ENCODE data around the gene GPR161.
A peak's percentile ranks its signal among the peaks of the same experiment; 100 is the strongest.
"Not testable (repeated sequence)": the region's sequence is repeated elsewhere in the genome, so short reads cannot be mapped to it uniquely, and the experiment has no call there.

GPR161 gene

GRCh38 chr1:168084396-168085231 lies 52.1 kb downstream of the GPR161 start:
- DNase-seq, result no peak

GRCh38 chr1:168083456-168084325 lies 53.0 kb downstream of the GPR161 start:
- DNase-seq, result no peak

GRCh38 chr1:168082008-168082876 lies 54.5 kb downstream of the GPR161 start:
- peak; percentile 60 for DNase-seq

- no peak for DNase-seq
These were observed 55.2 kb downstream of the GPR161 start for GRCh38 chr1:168081373-168082007.

DNA sequence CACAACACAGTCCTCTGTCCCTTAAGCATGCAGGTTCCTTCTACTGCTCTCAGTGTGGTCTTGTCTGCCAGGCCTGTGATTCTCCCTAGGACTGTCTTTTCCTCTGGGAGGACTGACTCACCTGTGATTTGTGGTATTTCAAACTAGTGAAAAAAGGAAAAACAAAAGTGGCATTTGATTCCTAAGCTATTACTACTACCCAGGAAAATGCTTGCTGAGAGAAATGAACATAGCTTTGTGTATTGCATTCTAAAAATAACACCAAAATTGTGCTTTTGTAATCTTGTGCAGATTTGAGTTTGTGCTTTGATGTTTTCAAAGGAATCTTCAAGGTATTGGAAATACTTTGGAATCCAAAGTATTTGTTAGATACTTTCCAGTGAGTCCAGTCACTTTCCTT lies 57.0 kb downstream of the GPR161 start:
- DNase-seq, result no peak

GRCh38 chr1:168069384-168069783 lies 67.3 kb downstream of the GPR161 start:
- no peak for DNase-seq

DNA sequence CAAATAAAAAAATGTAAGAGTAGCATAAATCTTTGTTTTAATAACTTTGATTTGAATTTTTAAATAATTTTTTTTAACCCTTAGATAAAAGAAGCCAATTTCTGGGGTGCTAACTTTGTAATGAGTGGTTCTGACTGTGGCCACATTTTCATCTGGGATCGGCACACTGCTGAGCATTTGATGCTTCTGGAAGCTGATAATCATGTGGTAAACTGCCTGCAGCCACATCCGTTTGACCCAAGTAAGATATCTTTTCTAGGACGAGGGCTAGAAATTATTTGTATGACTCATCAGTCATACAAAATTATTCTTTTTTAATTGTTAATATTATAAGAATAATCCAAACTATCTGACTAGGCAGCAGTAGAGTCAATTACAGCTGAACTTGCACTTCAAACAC lies 71.2 kb downstream of the GPR161 start:
- no peak for DNase-seq

- no peak for DNase-seq
These were observed 72.5 kb downstream of the GPR161 start for GRCh38 chr1:168064216-168064615.

DNA sequence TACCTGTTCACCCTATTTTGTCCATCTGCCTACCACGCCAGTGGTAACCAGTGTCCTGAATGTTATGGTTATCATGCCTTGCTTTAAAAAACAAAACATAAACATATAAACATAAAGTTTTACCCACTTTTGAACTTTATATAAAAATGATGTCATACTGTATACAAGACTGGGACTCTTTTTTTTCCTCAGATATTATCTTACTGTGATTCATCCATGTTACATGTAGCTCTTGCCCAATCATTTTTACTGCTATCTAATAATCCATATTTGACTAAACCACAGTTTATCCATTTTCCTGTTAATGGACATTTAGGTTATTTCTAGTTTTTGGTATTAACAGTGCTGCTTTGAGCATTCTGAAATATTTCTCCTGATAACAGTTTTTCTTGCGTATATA lies 78.8 kb downstream of the GPR161 start:
- DNase-seq, result no peak

DNA sequence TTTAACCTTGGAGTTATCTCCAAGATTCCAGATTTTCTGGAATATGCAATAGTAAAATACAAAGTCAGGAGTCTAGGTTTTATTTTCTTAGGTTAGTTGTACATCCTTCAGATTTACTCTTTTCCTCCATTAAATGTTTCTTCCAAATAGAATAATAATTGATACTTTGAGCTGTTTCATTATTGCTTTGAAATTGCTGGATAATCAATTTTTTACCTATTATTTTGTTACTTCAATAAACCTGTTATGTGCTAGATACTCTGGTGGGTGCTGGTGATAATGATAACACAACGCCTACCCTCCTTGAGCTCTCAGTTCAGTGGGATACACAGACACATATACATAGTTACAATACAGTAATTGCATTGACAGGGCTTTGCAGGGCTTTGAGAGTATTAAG lies 79.4 kb downstream of the GPR161 start:
- no peak for DNase-seq

- DNase-seq, result not testable (repeated sequence)
These were observed 80.6 kb downstream of the GPR161 start for GRCh38 chr1:168056152-168056551.

DNA sequence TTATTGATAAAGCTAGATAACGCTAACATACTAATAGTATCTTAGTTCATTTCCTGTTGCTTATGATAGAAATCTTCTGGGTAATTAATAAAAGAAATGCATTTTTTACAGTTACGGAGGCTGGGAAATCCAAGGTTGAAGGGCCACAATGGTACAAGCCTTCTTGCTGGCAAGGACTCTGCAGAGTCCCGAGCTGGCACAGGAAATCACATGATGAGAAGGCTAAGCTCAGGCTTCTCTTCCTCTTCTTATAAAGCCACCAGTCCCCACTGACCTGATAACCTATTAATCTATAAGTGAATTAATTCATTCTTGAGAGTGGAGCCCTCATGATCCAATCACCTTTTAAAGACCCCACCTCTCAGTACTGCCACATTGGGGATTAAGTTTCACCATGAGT lies 82.6 kb downstream of the GPR161 start:
- DNase-seq, result no peak

- DNase-seq, result no peak
These were observed 83.0 kb downstream of the GPR161 start for GRCh38 chr1:168053681-168054080.

- no peak for DNase-seq
These were observed 85.8 kb downstream of the GPR161 start for GRCh38 chr1:168050880-168051279.

GRCh38 chr1:168050307-168050706 lies 86.4 kb downstream of the GPR161 start:
- DNase-seq, result no peak

GRCh38 chr1:168045311-168045710 lies 91.4 kb downstream of the GPR161 start:
- no peak for DNase-seq

DNA sequence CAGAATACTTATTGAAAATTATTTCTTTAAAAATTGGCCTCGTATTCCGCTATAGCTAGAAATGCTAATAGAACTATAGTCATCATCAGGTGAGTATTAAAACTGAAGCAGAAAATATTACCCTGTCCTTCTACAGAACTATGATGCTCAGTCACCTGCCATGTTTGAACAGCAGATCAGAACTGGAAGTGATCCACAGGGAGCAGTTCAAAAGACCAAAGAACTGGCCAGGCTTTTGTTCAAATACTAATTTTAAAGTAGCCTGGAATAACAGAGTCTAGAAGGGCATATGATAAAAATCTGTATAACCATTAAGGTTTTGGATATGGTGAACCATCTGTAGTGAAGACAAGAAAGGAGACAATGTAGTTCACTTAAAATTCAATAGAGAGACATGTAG lies 94.4 kb downstream of the GPR161 start:
- DNase-seq, result no peak

DNA sequence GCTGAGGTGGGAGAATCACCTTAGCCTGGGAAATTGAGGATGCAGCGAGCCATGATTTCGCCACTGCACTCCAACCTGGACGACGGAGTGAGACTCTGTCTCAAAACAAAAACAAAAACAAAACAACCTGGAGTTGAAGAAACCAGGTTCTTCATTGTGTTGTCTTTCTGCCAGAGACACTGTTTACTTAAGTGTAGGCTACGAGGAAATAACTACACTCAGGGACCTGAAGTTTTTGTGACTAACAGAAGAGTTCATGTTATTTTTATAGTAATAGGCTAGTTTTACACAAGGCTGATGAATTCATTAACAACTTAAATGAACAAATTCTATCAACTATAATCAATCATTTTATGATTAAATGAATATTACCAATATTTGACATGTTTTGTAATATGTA lies 101.4 kb downstream of the GPR161 start:
- no peak for DNase-seq

GRCh38 chr1:168032029-168032428 lies 104.7 kb downstream of the GPR161 start:
- DNase-seq, result no peak

DNA sequence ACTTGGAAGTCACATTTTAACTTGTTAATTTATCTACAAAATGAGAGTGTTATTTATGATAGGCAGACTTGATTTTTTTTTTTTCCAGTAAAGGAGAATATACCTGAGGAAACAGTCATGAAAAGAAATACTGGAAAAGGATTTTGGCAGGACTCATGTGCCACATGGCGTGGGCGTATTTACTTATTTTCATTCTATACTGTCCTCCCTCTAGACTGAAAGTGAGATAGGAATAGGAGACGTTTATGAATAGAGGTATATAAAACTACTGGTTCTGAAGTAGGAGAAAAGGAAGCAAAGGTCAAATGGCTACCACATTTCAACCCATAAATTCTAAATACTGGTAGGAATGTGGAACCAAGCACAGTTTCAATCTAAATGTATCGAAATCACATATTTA lies 105.1 kb downstream of the GPR161 start:
- no peak for DNase-seq

DNA sequence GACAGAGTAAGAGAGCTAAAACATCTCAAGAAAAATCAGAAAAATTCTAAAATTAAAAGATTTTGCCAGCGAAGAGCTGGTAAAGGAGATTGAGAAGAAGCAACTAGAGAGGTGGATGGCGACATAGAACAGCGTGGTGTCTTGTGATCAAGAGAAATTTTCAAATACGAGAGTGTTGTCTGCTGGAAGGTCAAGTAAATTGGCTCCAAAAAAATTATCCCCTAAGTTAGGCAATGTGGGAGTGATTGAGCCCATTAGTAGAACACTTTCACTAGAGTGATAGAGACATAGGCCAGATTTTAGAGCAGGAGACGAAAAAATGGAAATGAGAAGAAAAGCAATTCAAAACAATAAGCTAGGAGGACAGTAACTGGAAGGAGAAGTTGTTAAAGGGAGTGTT lies 105.5 kb downstream of the GPR161 start:
- DNase-seq, result no peak

All from NCI-H146 (cell line).